ENCODE results near the gene ROPN1B.

ROPN1B gene

GRCh38 chr3:126016616-126017015, 47.6 kb downstream of the ROPN1B start:
- Histone ChIP-seq H3K4me1 (ENCODE audit: control insufficient read depth, insufficient read depth, low read length) (peaks cover 9% of the 10 kb centered on the region), H3K36me3 (ENCODE audit: control insufficient read depth, insufficient read depth, low read length) (peaks cover 8% of the 10 kb centered on the region), H3K4me3 (ENCODE audit: low read depth, low read length) (no peak overlapping the region), H3K27me3 (ENCODE audit: control insufficient read depth, insufficient read depth, low read length) (no peaks in the 10 kb centered on the region), H3K9ac (ENCODE audit: low read depth, low read length) (no peak overlapping the region), H3K9me3 (ENCODE audit: control insufficient read depth, insufficient read depth, low read length) (no peaks in the 10 kb centered on the region)

DNA sequence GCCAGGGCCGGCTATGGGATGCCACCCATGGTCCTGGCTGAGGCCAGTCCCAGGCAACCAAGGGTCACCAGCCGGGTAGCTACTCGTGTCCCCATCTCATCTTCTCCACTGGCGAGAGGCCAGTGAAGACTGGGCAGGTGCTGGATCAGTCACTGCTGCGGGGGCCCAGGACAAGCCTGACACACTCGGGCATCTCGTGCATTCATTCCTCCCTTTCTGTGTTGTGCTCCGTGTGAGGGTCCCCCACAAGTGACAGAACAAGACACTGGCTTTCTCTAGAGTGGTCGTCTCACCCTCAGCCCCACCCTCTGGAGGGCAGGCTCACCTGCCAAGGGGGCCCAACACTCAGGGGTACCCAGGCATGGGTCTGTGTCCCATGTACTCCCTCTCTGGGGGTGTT, 48.4 kb downstream of the ROPN1B start:
- H3K27me3 ChIP-seq (ENCODE audit: control insufficient read depth, insufficient read depth, low read length): no peaks in the 10 kb centered on the region
- H3K4me1 ChIP-seq (ENCODE audit: control insufficient read depth, insufficient read depth, low read length): peaks cover 16% of the 10 kb centered on the region
- H3K9me3 ChIP-seq (ENCODE audit: control insufficient read depth, insufficient read depth, low read length): no peaks in the 10 kb centered on the region
- no peak overlapping the region for H3K9ac ChIP-seq (ENCODE audit: low read depth, low read length)
- no peak overlapping the region for H3K4me3 ChIP-seq (ENCODE audit: low read depth, low read length)
- H3K36me3 ChIP-seq (ENCODE audit: control insufficient read depth, insufficient read depth, low read length): peaks cover 8% of the 10 kb centered on the region

DNA sequence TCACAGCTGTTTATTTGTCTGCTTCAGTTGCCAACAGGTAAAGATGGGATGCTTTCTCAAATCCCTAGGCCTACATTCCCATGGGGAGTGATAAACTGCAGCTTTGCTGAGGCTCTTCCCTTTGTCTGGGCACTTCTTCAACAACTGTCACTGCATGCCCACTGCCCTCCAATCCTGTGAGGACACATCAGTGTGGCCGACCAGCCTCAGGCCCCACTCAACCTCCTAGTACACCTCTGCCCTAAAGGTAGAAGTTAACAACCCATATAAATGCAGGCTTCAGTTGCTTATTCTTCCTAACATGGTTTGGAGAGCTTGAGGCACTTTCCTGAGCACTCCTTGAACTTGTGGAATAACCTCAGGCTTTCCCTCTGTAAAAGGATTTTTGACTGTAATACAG, 49.6 kb downstream of the ROPN1B start:
- H3K4me3 ChIP-seq (ENCODE audit: low read depth, low read length): no peak overlapping the region

DNA sequence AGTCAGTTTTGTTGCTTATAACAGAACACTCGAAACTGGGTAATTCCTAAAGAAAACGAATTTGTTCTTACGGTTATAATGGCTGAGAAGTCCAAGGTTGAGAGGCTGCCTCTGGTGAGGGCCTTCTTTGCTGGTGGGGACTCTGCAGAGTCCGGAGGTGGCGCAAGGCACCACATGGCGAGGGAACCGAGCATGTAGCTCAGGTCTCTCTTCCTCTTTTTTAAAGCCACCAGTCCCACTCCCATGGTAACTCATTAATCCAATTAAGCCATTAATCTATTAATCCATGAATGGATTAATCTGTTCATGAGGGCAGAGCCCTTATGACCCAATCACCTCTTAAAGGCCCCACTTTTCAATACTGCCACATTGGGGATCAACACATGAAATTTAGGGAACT, 50.0 kb downstream of the ROPN1B start:
- Histone ChIP-seq H3K36me3 (ENCODE audit: control insufficient read depth, insufficient read depth, low read length) (peaks cover 8% of the 10 kb centered on the region), H3K9ac (ENCODE audit: low read depth, low read length) (no peak overlapping the region), H3K9me3 (ENCODE audit: control insufficient read depth, insufficient read depth, low read length) (no peaks in the 10 kb centered on the region), H3K4me1 (ENCODE audit: control insufficient read depth, insufficient read depth, low read length) (peaks cover 18% of the 10 kb centered on the region), H3K4me3 (ENCODE audit: low read depth, low read length) (no peak overlapping the region), H3K27me3 (ENCODE audit: control insufficient read depth, insufficient read depth, low read length) (no peaks in the 10 kb centered on the region)

More for the DNA sequence above, 49.6 kb downstream of the ROPN1B start:
- Histone ChIP-seq H3K9me3 (ENCODE audit: control insufficient read depth, insufficient read depth, low read length) (no peaks in the 10 kb centered on the region), H3K9ac (ENCODE audit: low read depth, low read length) (no peak overlapping the region), H3K36me3 (ENCODE audit: control insufficient read depth, insufficient read depth, low read length) (peaks cover 8% of the 10 kb centered on the region), H3K4me1 (ENCODE audit: control insufficient read depth, insufficient read depth, low read length) (peaks cover 18% of the 10 kb centered on the region), H3K27me3 (ENCODE audit: control insufficient read depth, insufficient read depth, low read length) (no peaks in the 10 kb centered on the region)

DNA sequence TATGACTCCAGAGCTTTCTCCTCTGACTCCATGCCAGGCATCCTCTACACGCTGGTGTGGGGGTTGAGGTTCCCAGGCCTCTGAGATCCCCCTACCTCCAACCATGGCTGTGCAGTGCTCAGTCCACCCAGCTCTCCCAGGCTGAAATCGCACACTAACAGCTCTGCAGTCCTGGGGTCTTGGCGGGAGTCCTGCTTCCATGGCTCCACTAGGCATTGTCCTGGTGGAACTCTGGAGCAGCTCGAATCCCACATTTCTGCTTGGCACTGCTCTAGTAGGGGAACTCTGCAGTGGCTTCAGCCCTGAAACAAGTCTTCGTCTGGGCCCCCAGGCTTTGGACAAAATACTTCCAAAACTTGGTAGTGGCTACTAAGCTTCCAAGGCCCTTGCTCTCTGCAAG, 50.7 kb downstream of the ROPN1B start:
- Histone ChIP-seq H3K9me3 (ENCODE audit: control insufficient read depth, insufficient read depth, low read length) (no peaks in the 10 kb centered on the region), H3K27me3 (ENCODE audit: control insufficient read depth, insufficient read depth, low read length) (no peaks in the 10 kb centered on the region), H3K9ac (ENCODE audit: low read depth, low read length) (no peak overlapping the region), H3K4me3 (ENCODE audit: low read depth, low read length) (no peak overlapping the region), H3K36me3 (ENCODE audit: control insufficient read depth, insufficient read depth, low read length) (peaks cover 5% of the 10 kb centered on the region), H3K4me1 (ENCODE audit: control insufficient read depth, insufficient read depth, low read length) (peaks cover 15% of the 10 kb centered on the region)

DNA sequence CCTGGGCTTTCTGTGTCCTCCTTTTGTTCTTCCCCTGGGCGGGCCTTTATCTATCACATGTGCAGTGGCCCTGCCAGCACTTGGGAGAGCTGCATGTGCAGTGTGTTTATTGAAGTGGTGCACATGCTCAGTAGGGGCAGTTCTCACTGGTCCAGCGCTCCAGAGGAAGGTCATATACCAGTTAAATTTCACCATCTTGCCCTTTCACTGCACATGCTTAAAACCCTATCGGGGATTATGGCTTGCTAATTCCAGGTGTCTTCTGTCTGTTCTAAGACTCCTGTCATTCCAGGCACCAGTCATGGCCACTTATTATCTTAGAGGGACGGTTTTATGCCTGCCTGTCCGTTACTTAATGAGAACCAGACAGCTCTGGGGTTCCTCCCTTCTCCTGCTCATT, 52.2 kb downstream of the ROPN1B start:
- Histone ChIP-seq H3K36me3 (ENCODE audit: control insufficient read depth, insufficient read depth, low read length) (no peaks in the 10 kb centered on the region), H3K9ac (ENCODE audit: low read depth, low read length) (no peak overlapping the region), H3K27me3 (ENCODE audit: control insufficient read depth, insufficient read depth, low read length) (no peaks in the 10 kb centered on the region), H3K4me3 (ENCODE audit: low read depth, low read length) (peak overlapping the region; percentile 13), H3K4me1 (ENCODE audit: control insufficient read depth, insufficient read depth, low read length) (peaks cover 15% of the 10 kb centered on the region), H3K9me3 (ENCODE audit: control insufficient read depth, insufficient read depth, low read length) (no peaks in the 10 kb centered on the region)

DNA sequence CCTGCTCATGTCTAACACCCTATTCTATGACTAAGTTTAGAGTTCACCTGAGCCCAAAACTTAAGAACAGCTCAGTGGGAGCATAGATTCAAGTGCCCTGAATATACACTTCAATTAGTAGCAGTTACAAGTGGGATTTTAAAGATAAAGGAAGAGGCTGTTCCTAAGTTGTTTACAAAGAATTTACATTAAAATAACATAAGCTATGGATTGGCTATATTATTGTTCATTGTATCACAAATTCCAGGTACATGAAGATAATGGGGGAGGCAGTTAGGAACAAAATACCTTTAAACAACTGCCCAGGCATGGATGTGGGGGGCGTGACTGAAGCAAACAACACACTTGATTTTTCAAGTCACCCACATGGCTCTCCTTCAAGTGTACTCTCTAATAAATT, 52.7 kb downstream of the ROPN1B start:
- H3K9ac ChIP-seq (ENCODE audit: low read depth, low read length): no peak overlapping the region
- H3K9me3 ChIP-seq (ENCODE audit: control insufficient read depth, insufficient read depth, low read length): no peaks in the 10 kb centered on the region
- H3K4me3 ChIP-seq (ENCODE audit: low read depth, low read length): peak overlapping the region; percentile 13

GRCh38 chr3:126022741-126023359, 53.9 kb downstream of the ROPN1B start:
- Histone ChIP-seq H3K4me1 (ENCODE audit: control insufficient read depth, insufficient read depth, low read length) (peaks cover 15% of the 10 kb centered on the region), H3K27me3 (ENCODE audit: control insufficient read depth, insufficient read depth, low read length) (no peaks in the 10 kb centered on the region), H3K4me3 (ENCODE audit: low read depth, low read length) (no peak overlapping the region)

More for the DNA sequence above, 52.7 kb downstream of the ROPN1B start:
- H3K27me3 ChIP-seq (ENCODE audit: control insufficient read depth, insufficient read depth, low read length): no peaks in the 10 kb centered on the region
- H3K36me3 ChIP-seq (ENCODE audit: control insufficient read depth, insufficient read depth, low read length): no peaks in the 10 kb centered on the region
- H3K4me1 ChIP-seq (ENCODE audit: control insufficient read depth, insufficient read depth, low read length): peaks cover 15% of the 10 kb centered on the region

DNA sequence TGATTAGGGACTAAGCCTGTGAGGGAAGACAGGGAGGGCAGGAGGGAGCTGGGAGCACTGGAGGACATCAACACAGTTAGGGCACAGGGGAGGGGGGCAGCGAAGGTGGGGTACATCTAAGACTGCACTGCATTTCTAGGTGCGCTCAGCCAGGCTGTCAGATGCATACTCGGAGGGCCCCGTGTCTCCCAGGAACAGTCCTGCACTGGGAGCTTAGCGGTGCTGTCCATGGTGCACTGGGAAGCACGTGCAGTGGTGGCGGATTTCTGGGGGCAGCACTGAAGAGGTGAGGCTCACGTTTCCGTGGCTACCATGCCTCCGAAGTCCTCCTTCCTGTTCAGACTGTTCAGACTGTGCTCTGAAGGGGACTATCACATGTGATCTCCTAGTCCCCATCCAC, 54.4 kb downstream of the ROPN1B start:
- H3K27me3 ChIP-seq (ENCODE audit: control insufficient read depth, insufficient read depth, low read length): no peaks in the 10 kb centered on the region
- no peak overlapping the region for H3K4me3 ChIP-seq (ENCODE audit: low read depth, low read length)
- H3K9ac ChIP-seq (ENCODE audit: low read depth, low read length): no peak overlapping the region
- peaks cover 3% of the 10 kb centered on the region for H3K36me3 ChIP-seq (ENCODE audit: control insufficient read depth, insufficient read depth, low read length)
- peaks cover 15% of the 10 kb centered on the region for H3K4me1 ChIP-seq (ENCODE audit: control insufficient read depth, insufficient read depth, low read length)
- H3K9me3 ChIP-seq (ENCODE audit: control insufficient read depth, insufficient read depth, low read length): peaks cover 9% of the 10 kb centered on the region

More at GRCh38 chr3:126022741-126023359, 53.9 kb downstream of the ROPN1B start:
- H3K9me3 ChIP-seq (ENCODE audit: control insufficient read depth, insufficient read depth, low read length): peaks cover 3% of the 10 kb centered on the region
- H3K36me3 ChIP-seq (ENCODE audit: control insufficient read depth, insufficient read depth, low read length): no peaks in the 10 kb centered on the region
- no peak overlapping the region for H3K9ac ChIP-seq (ENCODE audit: low read depth, low read length)

- no peak overlapping the region for H3K9ac ChIP-seq (ENCODE audit: low read depth, low read length)
These were observed 55.3 kb downstream of the ROPN1B start for GRCh38 chr3:126024049-126024854.

GRCh38 chr3:126025116-126025729, 56.2 kb downstream of the ROPN1B start:
- Histone ChIP-seq H3K9ac (ENCODE audit: low read depth, low read length) (no peak overlapping the region), H3K4me1 (ENCODE audit: control insufficient read depth, insufficient read depth, low read length) (peaks cover 15% of the 10 kb centered on the region), H3K4me3 (ENCODE audit: low read depth, low read length) (no peak overlapping the region), H3K9me3 (ENCODE audit: control insufficient read depth, insufficient read depth, low read length) (peaks cover 11% of the 10 kb centered on the region), H3K27me3 (ENCODE audit: control insufficient read depth, insufficient read depth, low read length) (no peaks in the 10 kb centered on the region), H3K36me3 (ENCODE audit: control insufficient read depth, insufficient read depth, low read length) (peaks cover 4% of the 10 kb centered on the region)

More at GRCh38 chr3:126024049-126024854, 55.3 kb downstream of the ROPN1B start:
- Histone ChIP-seq H3K36me3 (ENCODE audit: control insufficient read depth, insufficient read depth, low read length) (peaks cover 4% of the 10 kb centered on the region), H3K4me3 (ENCODE audit: low read depth, low read length) (no peak overlapping the region), H3K4me1 (ENCODE audit: control insufficient read depth, insufficient read depth, low read length) (peaks cover 15% of the 10 kb centered on the region), H3K27me3 (ENCODE audit: control insufficient read depth, insufficient read depth, low read length) (no peaks in the 10 kb centered on the region), H3K9me3 (ENCODE audit: control insufficient read depth, insufficient read depth, low read length) (peaks cover 11% of the 10 kb centered on the region)

All from iPS-15b (cell line).